Spinal cord (tissue), 10 donors: Measurements from ENCODE around the gene ZSCAN1. TPM values are rescaled to one million over a fixed set of nuclear protein-coding genes. Genes with fewer than 3 reads are reported as not detected.
A peak's percentile ranks its signal among the peaks of the same experiment; 100 is the strongest.

Source experiments
- DNase-seq, 6 donors: peaks; one replicate each; pipeline versions ENCODE4 v3.0.0 to v3.0.0-alpha.2; 2013 to 2015; ENCODE audit warnings: low spot score in 6 of 6, low read depth in 4 of 6
- H3K27ac ChIP-seq: one replicate; pipeline ENCODE4 v1.5.1; 2013; ENCODE audit warnings: low read depth, low read length, control low read depth
- H3K27me3 ChIP-seq: one replicate; pipeline ENCODE4 v1.6.1; 2013; ENCODE audit warnings: low read length; ENCODE audit not compliant: control insufficient read depth, insufficient read depth
- H3K36me3 ChIP-seq: one replicate; pipeline ENCODE4 v1.6.1; 2013; ENCODE audit warnings: low read length; ENCODE audit not compliant: control insufficient read depth, insufficient read depth
- H3K4me1 ChIP-seq: one replicate; pipeline ENCODE4 v1.6.1; 2013; ENCODE audit warnings: low read length; ENCODE audit not compliant: control insufficient read depth, insufficient read depth
- H3K4me3 ChIP-seq: one replicate; pipeline ENCODE4 v1.5.1; 2013; ENCODE audit warnings: low read depth, low read length, control low read depth
- H3K9me3 ChIP-seq: one replicate; pipeline ENCODE4 v1.6.1; 2013; ENCODE audit warnings: low read length; ENCODE audit not compliant: control insufficient read depth, insufficient read depth
- WGBS: methylation state at CpG from one replicate; pipeline ENCODE4 v1.1.5; 2013; ENCODE audit warnings: missing lambda C conversion rate; ENCODE audit not compliant: insufficient coverage; 5-methylcytosine and 5-hydroxymethylcytosine counted together
- polyA plus RNA-seq, 2 donors: library from polyadenylated mRNA; unstranded; fragments of 120-200 nt; gene quantifications; one replicate each; pipeline ENCODE4 v1.2.1, GENCODE V29; 2013; ENCODE audit not compliant: insufficient read length in 2 of 2
- total RNA-seq, 2 donors: library from RNA; depleted of rRNA in 1 of 2; stranded (reverse); fragments of 120-200 nt in 1 of 2; fragments of >200 nt in 1 of 2; gene quantifications; one replicate each; pipeline versions ENCODE4 v1.2.3 to v1.2.4, GENCODE V29; 2013 to 2014
- donor health status: healthy.

Gene ZSCAN1
- total and polyA plus RNA-seq, 4 donors, result 0.79 to 14.9 (median 8.0) TPM

DNA sequence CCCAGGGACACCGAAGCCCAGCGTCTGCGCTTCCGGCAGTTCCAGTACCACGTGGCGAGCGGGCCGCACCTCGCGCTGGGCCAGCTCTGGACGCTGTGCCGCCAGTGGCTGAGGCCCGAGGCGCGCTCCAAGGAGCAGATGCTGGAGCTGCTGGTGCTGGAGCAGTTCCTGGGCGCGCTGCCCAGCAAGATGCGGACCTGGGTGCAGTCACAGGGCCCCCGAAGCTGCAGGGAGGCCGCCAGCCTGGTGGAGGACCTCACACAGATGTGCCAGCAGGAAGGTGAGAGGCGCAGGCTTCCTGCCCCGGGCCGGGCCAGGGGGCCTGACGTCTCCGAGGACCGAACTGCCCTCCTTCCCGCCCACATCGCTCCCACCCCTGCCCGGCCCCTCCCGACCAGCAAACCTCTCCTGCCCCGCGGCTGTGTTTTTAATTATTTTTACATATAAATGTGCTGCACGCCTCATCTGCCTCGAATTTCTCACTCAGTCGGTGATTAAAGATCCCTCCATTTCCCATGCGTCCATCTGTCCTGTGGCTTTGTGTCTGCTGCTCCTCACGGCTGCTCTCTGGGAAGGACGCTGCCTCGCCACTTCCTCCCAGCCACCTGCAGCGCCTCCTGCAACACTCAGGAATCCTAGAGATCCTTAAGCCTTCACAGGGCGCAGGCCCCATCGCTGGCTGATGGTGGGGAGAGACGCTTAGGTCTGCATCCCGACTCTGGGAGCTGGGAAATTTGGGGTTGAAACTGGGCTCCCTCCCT is 4.3 kb downstream of the ZSCAN1 start:
- DNase-seq, result peak in 2 of 6 donors; percentile 63 to 77
- WGBS, result 13% methylated on average over 34 of the region's 44 CpGs
- H3K4me1 ChIP-seq, result peaks cover 25% of the 10 kb centered on the region
- peaks cover 4% of the 10 kb centered on the region for H3K9me3 ChIP-seq
- peaks cover 30% of the 10 kb centered on the region for H3K36me3 ChIP-seq
- H3K27ac ChIP-seq, result no peak overlapping the region
- no peak overlapping the region for H3K4me3 ChIP-seq
- H3K27me3 ChIP-seq, result no peaks in the 10 kb centered on the region

- no peak for DNase-seq
- Histone ChIP-seq H3K36me3 (peaks cover 31% of the 10 kb centered on the region), H3K4me3 (no peak overlapping the region), H3K9me3 (peaks cover 6% of the 10 kb centered on the region), H3K4me1 (peaks cover 20% of the 10 kb centered on the region), H3K27ac (no peak overlapping the region), H3K27me3 (no peaks in the 10 kb centered on the region)
- WGBS, result 21% methylated on average over 6 of the region's 8 CpGs
Observed at GRCh38 chr19:58038688-58039204, 4.9 kb downstream of the ZSCAN1 start.

GRCh38 chr19:58040751-58041525 is 7.1 kb downstream of the ZSCAN1 start:
- no peaks in the 10 kb centered on the region for H3K27me3 ChIP-seq
- peaks cover 12% of the 10 kb centered on the region for H3K4me1 ChIP-seq
- WGBS, result 79% methylated on average over 21 of the region's 21 CpGs
- DNase-seq, result no peak
- peaks cover 42% of the 10 kb centered on the region for H3K36me3 ChIP-seq
- no peak overlapping the region for H3K27ac ChIP-seq
- no peak overlapping the region for H3K4me3 ChIP-seq
- peaks cover 10% of the 10 kb centered on the region for H3K9me3 ChIP-seq

DNA sequence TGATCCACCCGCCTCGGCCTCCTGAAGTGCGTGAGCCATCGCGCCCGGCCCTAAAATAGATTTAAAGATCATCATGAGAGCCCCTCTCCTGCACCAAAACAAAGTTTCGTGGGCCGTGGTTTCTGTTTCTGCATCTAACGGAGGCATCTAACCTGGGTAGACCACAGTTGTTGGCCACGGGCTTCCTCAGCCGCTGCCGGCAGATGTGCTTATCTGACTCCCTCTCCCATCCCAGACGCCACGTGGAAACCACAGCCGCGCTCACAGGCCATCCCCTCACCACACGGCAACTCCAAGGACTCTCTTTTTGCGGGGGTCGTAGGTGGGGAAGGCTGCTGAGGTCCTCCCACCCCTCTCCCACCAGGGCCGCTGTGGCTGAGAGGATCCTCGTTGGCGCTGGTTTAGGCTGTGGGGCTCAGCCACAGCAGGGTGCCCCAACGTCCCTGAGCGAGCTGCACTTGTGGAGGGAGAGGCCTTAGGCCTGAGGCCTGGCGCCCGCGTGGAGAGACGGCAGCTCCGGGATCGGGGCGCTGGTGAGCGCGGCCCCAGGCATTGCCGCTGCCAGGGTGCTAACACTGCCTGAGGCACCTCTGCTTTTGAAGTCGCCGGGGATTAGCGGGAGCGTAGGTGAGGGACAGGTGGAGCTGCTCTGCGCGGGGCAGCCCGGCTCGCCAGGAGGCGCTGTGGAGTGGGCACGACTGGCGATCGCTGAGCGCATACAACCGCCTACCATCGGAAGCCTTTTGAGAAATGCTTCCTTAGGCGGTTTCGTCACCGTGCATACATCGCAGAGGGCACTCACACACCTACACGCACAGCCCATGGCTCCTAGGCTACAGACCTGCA is 8.9 kb downstream of the ZSCAN1 start:
- Histone ChIP-seq H3K36me3 (peaks cover 47% of the 10 kb centered on the region), H3K9me3 (peaks cover 13% of the 10 kb centered on the region), H3K27ac (no peak overlapping the region), H3K4me1 (peaks cover 12% of the 10 kb centered on the region), H3K27me3 (no peaks in the 10 kb centered on the region), H3K4me3 (no peak overlapping the region)
- 36% methylated on average over 42 of the region's 54 CpGs for WGBS
- DNase-seq, result no peak

DNA sequence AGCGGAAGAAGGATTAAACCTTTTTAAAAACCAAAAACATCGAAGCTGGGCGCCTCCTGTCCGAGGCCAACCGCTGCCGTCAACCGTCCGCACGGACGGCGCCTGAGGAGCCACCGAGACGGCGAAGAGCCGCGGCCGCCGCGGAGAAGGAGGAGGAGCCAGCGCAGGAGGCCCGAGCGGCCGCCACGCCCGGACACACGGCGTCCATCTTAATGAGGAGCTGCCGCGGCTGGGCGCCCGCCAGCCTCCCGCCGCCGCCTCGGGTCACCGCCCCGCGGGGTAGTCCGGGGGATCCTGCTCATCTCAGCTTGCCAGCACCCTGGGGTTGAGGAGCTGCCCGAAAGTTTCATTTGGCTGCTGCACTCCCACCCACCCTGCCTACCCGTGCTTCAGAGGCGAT is 10.6 kb downstream of the ZSCAN1 start:
- Histone ChIP-seq H3K9me3 (peaks cover 20% of the 10 kb centered on the region), H3K36me3 (peaks cover 45% of the 10 kb centered on the region), H3K4me1 (no peaks in the 10 kb centered on the region), H3K27ac (no peak overlapping the region), H3K4me3 (no peak overlapping the region), H3K27me3 (no peaks in the 10 kb centered on the region)
- 42% methylated on average over 41 of the region's 42 CpGs for WGBS
- DNase-seq, result no peak

- H3K27ac ChIP-seq, result no peak overlapping the region
- H3K9me3 ChIP-seq, result peaks cover 23% of the 10 kb centered on the region
- H3K27me3 ChIP-seq, result no peaks in the 10 kb centered on the region
- H3K4me1 ChIP-seq, result no peaks in the 10 kb centered on the region
- H3K36me3 ChIP-seq, result peaks cover 44% of the 10 kb centered on the region
- DNase-seq, result no peak
- 91% methylated on average over 26 of the region's 26 CpGs for WGBS
- no peak overlapping the region for H3K4me3 ChIP-seq
Observed at GRCh38 chr19:58044886-58045285, 11.1 kb downstream of the ZSCAN1 start.

- DNase-seq, result no peak
- Histone ChIP-seq H3K27ac (no peak overlapping the region), H3K9me3 (peaks cover 23% of the 10 kb centered on the region), H3K36me3 (peaks cover 38% of the 10 kb centered on the region), H3K4me3 (no peak overlapping the region), H3K4me1 (no peaks in the 10 kb centered on the region), H3K27me3 (no peaks in the 10 kb centered on the region)
- 96% methylated on average over 24 of the region's 24 CpGs for WGBS
Observed at GRCh38 chr19:58045411-58046050, 11.7 kb downstream of the ZSCAN1 start.

- no peaks in the 10 kb centered on the region for H3K4me1 ChIP-seq
- WGBS, result 79% methylated on average over 7 of the region's 7 CpGs
- H3K27me3 ChIP-seq, result no peaks in the 10 kb centered on the region
- H3K27ac ChIP-seq, result no peak overlapping the region
- H3K36me3 ChIP-seq, result peaks cover 37% of the 10 kb centered on the region
- peaks cover 30% of the 10 kb centered on the region for H3K9me3 ChIP-seq
- DNase-seq, result no peak
- H3K4me3 ChIP-seq, result no peak overlapping the region
Observed at GRCh38 chr19:58046856-58047255, 13.0 kb downstream of the ZSCAN1 start.

DNA sequence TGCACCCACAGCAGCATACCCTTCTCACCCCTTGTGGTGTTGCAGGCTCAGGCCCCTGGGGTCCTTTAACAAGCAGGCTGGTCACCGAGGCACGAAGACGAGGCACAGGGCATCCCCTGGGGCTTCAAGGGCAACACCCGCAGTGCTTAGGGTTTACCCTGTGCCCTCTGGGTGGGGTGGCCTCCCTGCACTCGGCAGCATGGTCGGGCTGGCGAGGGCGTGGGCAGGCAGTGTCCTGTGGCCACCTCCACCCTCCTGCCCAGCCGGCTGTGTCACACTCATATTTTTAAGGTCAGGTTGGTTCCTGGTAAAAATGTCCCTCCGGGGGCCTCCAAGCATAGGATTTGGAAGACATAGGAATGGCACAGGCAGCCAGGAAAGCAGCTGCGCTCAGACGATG is 13.8 kb downstream of the ZSCAN1 start:
- Histone ChIP-seq H3K4me3 (no peak overlapping the region), H3K9me3 (peaks cover 33% of the 10 kb centered on the region), H3K4me1 (no peaks in the 10 kb centered on the region), H3K27ac (no peak overlapping the region), H3K27me3 (no peaks in the 10 kb centered on the region), H3K36me3 (peaks cover 41% of the 10 kb centered on the region)
- WGBS, result 93% methylated on average over 12 of the region's 12 CpGs
- no peak for DNase-seq
